Measurements from ENCODE around the gene CCDC12.
A peak's percentile ranks its signal among the peaks of the same experiment; 100 is the strongest.

The CCDC12 gene

GRCh38 chr3:46947981-46948791 is 28.4 kb downstream of the CCDC12 start:
- TF ChIP-seq, protein P1, sequence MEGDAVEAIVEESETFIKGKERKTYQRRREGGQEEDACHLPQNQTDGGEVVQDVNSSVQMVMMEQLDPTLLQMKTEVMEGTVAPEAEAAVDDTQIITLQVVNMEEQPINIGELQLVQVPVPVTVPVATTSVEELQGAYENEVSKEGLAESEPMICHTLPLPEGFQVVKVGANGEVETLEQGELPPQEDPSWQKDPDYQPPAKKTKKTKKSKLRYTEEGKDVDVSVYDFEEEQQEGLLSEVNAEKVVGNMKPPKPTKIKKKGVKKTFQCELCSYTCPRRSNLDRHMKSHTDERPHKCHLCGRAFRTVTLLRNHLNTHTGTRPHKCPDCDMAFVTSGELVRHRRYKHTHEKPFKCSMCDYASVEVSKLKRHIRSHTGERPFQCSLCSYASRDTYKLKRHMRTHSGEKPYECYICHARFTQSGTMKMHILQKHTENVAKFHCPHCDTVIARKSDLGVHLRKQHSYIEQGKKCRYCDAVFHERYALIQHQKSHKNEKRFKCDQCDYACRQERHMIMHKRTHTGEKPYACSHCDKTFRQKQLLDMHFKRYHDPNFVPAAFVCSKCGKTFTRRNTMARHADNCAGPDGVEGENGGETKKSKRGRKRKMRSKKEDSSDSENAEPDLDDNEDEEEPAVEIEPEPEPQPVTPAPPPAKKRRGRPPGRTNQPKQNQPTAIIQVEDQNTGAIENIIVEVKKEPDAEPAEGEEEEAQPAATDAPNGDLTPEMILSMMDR (conservative IDR thresholded peaks at IDR 0.05): no peak
- H3K27ac ChIP-seq: peak overlapping the region; percentile 8; the same call in 1 of the 2 replicates

GRCh38 chr3:46947546-46947901 is 29.0 kb downstream of the CCDC12 start:
- H3K27ac ChIP-seq: no peak overlapping the region
- TF ChIP-seq, protein P1 (conservative IDR thresholded peaks at IDR 0.05): no peak

GRCh38 chr3:46946856-46947545 is 29.5 kb downstream of the CCDC12 start:
- no peak overlapping the region for H3K27ac ChIP-seq
- TF ChIP-seq, protein P1 (conservative IDR thresholded peaks at IDR 0.05): no peak

DNA sequence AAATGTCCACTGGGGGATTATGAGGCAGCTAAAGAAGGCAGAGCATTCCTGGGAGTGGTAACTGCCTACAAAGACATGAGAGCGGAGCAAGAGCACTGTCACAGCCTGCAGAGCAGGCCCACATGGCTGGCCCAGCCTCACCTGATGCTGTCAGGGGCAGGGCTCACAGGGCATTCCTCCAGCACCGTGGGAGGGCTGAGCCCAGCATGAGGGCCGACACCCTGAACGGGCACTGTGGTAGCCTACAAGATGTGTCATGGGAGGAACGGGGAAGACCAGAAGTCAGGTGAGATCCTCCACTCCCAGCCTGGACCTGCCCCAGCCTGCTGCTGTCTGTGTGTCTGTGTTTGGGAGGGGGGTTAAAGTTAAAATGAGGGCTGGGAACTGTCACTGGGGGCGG is 30.1 kb downstream of the CCDC12 start:
- H3K27ac ChIP-seq: no peak overlapping the region
- TF ChIP-seq, protein P1 (conservative IDR thresholded peaks at IDR 0.05): no peak

GRCh38 chr3:46944191-46944590 is 32.4 kb downstream of the CCDC12 start:
- no peak overlapping the region for H3K27ac ChIP-seq
- TF ChIP-seq, protein P1 (conservative IDR thresholded peaks at IDR 0.05): no peak

GRCh38 chr3:46943237-46944187 is 33.0 kb downstream of the CCDC12 start:
- no peak overlapping the region for H3K27ac ChIP-seq

More at GRCh38 chr3:46943237-46944187, 33.0 kb downstream of the CCDC12 start:
- TF ChIP-seq, protein P1 (conservative IDR thresholded peaks at IDR 0.05): no peak
